ENCODE data around the gene TBCCD1. TPM values are rescaled to one million over a fixed set of nuclear protein-coding genes. Genes with fewer than 3 reads are reported as not detected.
A peak's percentile ranks its signal among the peaks of the same experiment; 100 is the strongest.

The TBCCD1 gene
- total RNA-seq, 2 donors from 2014 or later: 7.8 to 9.7 TPM

DNA sequence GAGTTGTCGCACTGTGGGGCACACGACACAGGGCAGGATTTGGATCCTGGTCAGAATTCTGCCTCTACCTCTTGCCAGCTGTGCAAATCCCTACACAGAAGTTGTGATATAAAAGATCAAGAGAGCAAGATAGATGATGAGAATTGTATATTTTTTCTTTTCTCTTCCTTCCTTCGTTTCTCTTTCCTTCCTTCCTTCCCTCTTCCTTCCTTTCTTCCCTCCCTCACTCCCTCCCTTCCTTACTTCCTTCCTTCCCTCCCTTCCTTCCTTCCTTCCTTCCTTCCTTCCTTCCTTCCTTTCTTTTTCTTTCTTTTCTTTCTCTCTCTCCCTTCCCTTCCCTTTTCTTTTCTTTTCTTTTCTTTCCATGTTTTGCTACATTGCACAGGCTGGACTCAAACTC is 33.8 kb upstream of the TBCCD1 start:
- Mint-ChIP-seq H3K9me3 (no peaks in the 10 kb centered on the region), H3K4me1 (no peaks in the 10 kb centered on the region), H3K27ac (no peak overlapping the region), H3K4me3 (no peak overlapping the region), H3K27me3 (no peaks in the 10 kb centered on the region), H3K36me3 (ENCODE audit: low read depth) (no peaks in the 10 kb centered on the region)
- no peak for ATAC-seq (replicated peaks)

DNA sequence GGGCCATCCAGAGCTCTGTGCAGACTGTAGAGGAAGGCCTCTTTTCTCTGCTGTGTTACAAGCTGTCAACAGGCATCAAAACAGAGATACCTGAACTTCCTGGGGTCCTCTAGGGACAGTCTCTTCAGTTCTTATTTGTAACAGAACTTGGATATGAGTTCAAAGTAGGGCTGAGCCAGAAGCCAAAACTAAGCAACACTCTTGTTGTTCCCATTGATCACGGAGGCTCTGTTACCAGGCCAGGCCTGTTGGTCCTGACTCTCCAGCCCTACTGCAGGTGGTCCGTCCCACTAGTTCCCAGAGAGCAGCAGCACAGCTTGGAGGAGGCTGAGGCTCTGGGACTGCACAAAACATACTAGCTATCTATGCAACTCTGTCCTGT is 32.6 kb upstream of the TBCCD1 start:
- Mint-ChIP-seq H3K27ac (no peak overlapping the region), H3K4me1 (no peaks in the 10 kb centered on the region)

DNA sequence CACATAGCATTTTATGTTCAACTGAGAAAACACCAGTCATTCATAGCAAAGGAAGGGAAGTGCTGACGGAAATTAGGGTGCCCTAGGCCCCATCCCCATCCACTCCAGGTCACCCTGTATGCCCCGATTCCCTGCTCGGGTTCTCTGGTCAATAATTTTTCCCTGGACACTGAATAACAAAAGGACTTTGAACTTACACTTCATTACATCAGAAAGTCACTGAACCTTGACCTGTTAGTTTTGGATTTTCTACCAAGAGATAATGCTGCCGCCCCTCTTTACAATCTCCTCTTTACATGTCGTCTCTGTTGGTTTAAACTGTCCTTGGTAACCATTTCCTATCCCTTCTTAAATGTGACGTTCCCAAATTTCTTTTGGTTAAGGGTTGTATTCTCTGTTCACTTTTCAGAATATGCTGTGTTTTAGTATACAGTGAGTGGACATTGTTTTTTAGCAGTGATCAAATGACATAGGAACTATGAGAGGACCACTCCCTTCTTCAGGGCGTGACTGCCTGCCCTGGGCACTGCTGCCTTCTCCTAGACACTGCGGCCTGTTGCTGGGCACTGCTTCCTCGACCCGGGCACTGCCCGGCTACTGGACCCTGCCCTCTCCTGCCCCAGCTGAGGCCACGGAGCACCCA is 32.1 kb upstream of the TBCCD1 start:
- H3K9me3 Mint-ChIP-seq: no peaks in the 10 kb centered on the region
- ATAC-seq (replicated peaks): no peak
- H3K4me3 Mint-ChIP-seq: no peak overlapping the region
- no peaks in the 10 kb centered on the region for H3K36me3 Mint-ChIP-seq (ENCODE audit: low read depth)
- H3K27me3 Mint-ChIP-seq: no peaks in the 10 kb centered on the region
- H3K4me1 Mint-ChIP-seq: no peaks in the 10 kb centered on the region
- H3K27ac Mint-ChIP-seq: no peak overlapping the region

More for the DNA sequence above, 32.6 kb upstream of the TBCCD1 start:
- H3K36me3 Mint-ChIP-seq (ENCODE audit: low read depth): no peaks in the 10 kb centered on the region
- H3K9me3 Mint-ChIP-seq: no peaks in the 10 kb centered on the region
- H3K4me3 Mint-ChIP-seq: no peak overlapping the region
- no peaks in the 10 kb centered on the region for H3K27me3 Mint-ChIP-seq
- no peak for ATAC-seq (replicated peaks)

DNA sequence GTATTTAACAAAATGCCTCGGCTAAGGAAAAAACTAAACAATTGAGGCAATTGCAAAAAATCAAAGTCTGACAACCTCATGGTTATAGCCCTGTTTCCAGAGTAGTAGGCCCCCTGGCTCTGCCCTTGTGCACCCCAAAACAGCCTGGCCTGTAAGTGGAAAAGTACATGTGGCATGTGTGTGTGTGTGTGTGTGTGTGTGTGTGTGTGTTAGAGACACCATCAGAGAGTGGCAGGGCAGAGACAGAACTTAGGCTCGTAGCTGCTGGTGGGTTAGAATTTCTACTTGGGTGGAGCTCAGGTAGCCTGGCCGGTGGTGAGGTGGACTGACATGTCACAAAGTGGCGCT is 31.6 kb upstream of the TBCCD1 start:
- no peak overlapping the region for H3K27ac Mint-ChIP-seq
- no peak overlapping the region for H3K4me3 Mint-ChIP-seq
- no peaks in the 10 kb centered on the region for H3K9me3 Mint-ChIP-seq
- no peak for ATAC-seq (replicated peaks)
- no peaks in the 10 kb centered on the region for H3K27me3 Mint-ChIP-seq
- no peaks in the 10 kb centered on the region for H3K36me3 Mint-ChIP-seq (ENCODE audit: low read depth)
- no peaks in the 10 kb centered on the region for H3K4me1 Mint-ChIP-seq

DNA sequence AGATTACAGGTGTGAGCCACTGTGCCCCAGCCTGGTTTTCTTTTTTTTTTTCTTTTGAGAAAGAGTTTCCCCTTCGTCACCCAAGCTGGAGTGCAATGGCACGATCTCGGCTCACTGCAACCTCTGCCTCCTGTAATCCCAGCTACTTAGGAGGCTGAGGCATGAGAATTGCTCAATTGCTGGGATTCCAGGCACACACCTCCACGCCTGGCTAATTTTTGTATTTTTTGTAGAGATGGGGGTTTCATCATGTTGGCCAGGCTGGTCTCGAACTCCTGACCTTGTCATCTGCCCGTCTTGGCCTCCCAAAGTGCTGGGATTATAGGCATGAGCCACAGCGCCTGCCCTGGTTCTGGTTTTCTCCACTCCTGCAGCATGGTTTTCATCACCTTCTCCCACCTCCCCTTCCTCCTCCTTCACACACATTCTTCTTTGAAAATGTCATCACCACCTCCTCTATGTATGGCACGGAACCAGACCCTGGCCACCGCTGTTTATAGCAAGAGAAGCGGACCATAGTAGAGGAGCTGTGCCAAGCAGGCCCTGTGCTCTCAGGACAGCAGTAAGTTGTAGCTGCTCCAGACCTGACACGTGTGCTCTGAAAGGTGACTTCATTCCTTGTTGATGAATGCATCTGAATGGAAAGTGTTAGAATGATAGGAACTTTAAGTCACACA is 31.1 kb upstream of the TBCCD1 start:
- no peaks in the 10 kb centered on the region for H3K36me3 Mint-ChIP-seq (ENCODE audit: low read depth)
- no peak for ATAC-seq (replicated peaks)
- no peaks in the 10 kb centered on the region for H3K4me1 Mint-ChIP-seq
- H3K27me3 Mint-ChIP-seq: no peaks in the 10 kb centered on the region
- no peak overlapping the region for H3K27ac Mint-ChIP-seq
- no peak overlapping the region for H3K4me3 Mint-ChIP-seq
- no peaks in the 10 kb centered on the region for H3K9me3 Mint-ChIP-seq

DNA sequence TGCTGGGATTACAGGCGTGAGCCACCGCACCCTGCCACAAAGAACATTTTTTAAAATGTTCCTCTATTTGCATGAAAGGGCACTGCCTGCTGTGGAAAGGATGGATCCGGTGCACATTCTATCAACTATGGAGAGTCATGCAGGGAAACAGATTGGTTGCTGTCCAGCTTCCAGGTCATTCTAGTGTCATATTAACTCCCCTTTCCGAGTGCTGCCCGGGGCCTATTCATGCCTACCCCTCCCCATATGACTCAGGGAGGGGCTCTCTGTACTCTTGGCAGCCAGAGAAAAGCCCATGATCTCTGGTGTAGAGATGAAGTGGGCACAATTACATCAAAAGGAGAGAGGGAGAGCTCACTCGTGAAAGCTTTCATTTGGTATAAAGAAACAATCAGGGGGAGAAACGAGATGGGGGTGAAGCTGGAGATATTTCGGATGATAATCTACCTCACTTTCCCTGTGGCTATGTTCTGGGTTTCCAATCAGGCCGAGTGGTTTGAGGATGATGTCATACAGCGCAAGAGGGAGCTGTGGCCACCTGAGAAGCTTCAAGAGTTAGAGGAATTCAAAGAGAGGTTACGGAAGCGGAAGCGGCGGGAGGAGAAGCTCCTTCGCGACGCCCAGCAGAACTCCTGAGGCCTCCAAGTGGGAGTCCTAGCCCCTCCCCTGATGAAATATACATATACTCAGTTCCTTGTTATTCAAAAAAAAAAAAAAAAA is 29.6 kb upstream of the TBCCD1 start:
- no peaks in the 10 kb centered on the region for H3K9me3 Mint-ChIP-seq
- H3K36me3 Mint-ChIP-seq (ENCODE audit: low read depth): no peaks in the 10 kb centered on the region
- H3K27ac Mint-ChIP-seq: no peak overlapping the region
- no peak for ATAC-seq (replicated peaks)
- H3K4me1 Mint-ChIP-seq: no peaks in the 10 kb centered on the region
- no peaks in the 10 kb centered on the region for H3K27me3 Mint-ChIP-seq
- no peak overlapping the region for H3K4me3 Mint-ChIP-seq

DNA sequence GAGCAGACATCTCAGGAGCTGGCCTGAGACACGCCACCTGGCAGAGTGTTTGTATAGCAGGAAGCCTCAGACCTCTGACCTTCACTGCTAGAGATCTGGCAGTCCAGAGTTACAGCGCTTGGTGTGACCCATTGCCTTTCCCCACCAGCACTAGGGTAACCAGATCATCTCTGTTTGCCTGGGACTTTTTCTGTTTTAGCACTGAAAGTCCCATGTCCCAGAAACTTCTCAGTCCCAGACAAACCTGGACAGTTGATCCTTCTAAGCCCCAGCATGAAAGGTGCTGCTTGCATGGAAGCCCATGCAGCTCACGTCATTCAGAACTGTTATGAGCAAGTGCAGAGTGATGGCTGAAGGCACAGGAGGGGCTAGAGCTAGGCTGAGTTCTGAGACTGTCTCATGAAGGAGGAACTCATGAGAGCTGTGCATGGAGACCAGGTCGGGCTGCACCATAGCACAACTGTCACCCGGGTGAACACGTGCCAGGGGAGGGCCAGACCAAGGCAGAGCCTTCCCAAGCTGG is 27.5 kb upstream of the TBCCD1 start:
- ATAC-seq (replicated peaks): no peak

DNA sequence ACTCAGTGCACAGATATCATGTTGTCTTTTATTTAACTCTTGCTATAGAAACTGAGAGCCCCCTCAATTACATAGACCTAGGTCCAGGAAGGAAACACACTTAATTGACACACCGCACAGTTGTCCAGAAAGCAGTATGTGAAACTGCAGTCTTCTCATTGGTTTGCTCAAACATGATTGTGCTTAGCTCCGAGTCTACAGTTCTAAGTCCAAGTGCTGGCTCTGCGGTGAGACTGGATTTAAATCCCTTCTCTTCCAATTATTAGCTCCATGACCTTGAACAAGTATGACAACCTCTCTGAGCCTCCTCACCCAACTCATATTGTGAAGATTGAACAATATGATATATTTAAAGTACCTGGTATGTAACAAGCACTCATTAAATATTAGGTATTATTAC is 26.7 kb upstream of the TBCCD1 start:
- H3K27me3 Mint-ChIP-seq: no peaks in the 10 kb centered on the region
- no peak for ATAC-seq (replicated peaks)
- no peak overlapping the region for H3K4me3 Mint-ChIP-seq
- peaks cover 7% of the 10 kb centered on the region for H3K4me1 Mint-ChIP-seq
- no peaks in the 10 kb centered on the region for H3K9me3 Mint-ChIP-seq
- no peak overlapping the region for H3K27ac Mint-ChIP-seq
- H3K36me3 Mint-ChIP-seq (ENCODE audit: low read depth): no peaks in the 10 kb centered on the region

More for the DNA sequence above, 27.5 kb upstream of the TBCCD1 start:
- no peaks in the 10 kb centered on the region for H3K36me3 Mint-ChIP-seq (ENCODE audit: low read depth)
- H3K27me3 Mint-ChIP-seq: no peaks in the 10 kb centered on the region
- H3K27ac Mint-ChIP-seq: no peak overlapping the region
- no peaks in the 10 kb centered on the region for H3K9me3 Mint-ChIP-seq
- H3K4me3 Mint-ChIP-seq: no peak overlapping the region
- H3K4me1 Mint-ChIP-seq: peaks cover 5% of the 10 kb centered on the region

DNA sequence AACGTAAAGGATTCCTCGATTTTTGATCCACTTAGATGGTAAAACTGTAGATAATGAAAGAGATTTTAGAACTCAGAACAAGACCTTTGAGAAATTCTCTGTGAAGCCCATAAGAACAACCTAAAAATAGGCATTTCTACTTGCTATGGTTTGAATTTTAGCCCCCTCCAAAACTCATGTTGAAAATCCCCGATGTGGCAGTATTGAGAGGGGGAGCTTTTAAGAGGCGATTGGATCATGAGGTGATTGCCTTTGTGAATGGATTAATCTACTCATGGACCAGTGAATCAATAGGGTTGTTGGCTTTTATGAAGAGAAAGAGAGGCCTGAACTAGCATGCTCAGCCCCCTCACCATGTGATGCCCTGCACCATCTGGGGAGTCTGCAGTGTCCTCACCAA is 25.5 kb upstream of the TBCCD1 start:
- H3K4me1 Mint-ChIP-seq: peaks cover 13% of the 10 kb centered on the region
- ATAC-seq (replicated peaks): no peak
- H3K36me3 Mint-ChIP-seq (ENCODE audit: low read depth): no peaks in the 10 kb centered on the region
- no peaks in the 10 kb centered on the region for H3K27me3 Mint-ChIP-seq
- no peaks in the 10 kb centered on the region for H3K9me3 Mint-ChIP-seq
- no peak overlapping the region for H3K4me3 Mint-ChIP-seq
- H3K27ac Mint-ChIP-seq: no peak overlapping the region

DNA sequence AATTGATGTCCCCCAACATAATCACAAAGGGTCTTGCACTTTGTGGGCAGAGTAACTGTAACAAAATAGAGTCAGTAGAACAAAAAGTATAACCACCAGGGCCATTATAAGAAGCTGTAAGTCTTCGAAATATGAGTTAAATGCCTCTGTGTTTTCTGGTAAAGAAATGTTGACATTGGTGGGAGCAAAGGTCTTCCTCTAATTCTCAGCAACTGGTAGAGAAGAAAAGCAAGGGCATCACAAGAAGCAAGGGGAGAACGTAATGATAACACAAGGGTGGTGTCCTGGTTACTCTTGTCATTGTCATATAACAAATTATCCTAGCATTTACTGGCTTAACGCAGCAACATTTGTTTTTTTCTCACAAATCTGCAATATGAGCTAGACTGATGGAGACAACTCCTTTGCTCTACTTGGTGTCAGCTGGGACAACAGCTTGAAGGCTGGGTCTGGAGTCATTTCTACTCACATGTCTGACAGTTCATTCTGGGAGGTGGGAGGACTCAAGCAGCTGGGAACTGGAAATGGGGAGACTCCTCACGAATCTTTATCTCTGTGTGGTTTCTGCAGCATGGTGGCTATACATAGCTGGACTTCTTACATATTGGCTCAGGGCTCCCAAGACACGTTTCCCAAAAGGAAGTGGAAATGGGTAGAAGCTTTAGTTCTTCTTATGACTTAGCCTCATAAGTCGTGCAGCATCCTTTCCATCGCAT is 23.6 kb upstream of the TBCCD1 start:
- Mint-ChIP-seq H3K27ac (no peak overlapping the region), H3K4me3 (no peak overlapping the region), H3K27me3 (no peaks in the 10 kb centered on the region), H3K4me1 (peaks cover 13% of the 10 kb centered on the region), H3K36me3 (ENCODE audit: low read depth) (peaks cover 8% of the 10 kb centered on the region), H3K9me3 (no peaks in the 10 kb centered on the region)
- ATAC-seq (replicated peaks): no peak

DNA sequence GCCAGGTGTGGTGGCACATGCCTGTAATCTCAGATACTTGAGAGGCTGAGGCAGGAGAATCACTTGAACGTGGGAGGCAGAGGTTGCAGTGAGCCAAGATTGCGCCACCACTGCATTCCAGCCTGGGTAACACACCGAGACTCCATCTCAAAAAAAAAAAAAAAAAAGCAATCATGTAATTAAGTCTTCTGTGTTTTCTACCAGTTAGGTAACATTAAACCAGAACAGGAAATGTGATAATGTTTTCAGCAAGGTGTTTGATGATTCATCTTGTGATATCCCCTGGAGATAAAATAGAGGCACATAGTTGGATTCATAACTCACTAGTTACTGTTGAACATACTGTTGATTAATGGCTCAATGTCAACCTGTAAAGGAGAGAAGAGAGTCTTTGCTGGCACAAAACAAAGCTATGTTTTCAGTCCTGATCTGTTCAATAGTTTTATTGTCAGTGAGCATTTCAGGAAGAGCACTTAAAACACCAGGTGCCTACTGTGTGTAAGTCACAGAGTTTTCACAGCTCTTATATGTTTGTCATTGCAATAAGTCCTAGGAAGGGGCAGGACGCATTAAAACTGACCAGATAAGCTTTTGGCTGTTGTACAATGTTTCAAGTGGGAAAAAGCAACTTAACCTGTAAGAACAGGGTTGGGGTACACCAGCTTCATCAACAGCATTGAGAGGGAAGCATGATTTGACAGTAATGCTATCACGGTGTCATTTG is 22.9 kb upstream of the TBCCD1 start:
- no peak overlapping the region for H3K4me3 Mint-ChIP-seq
- no peaks in the 10 kb centered on the region for H3K27me3 Mint-ChIP-seq
- peaks cover 16% of the 10 kb centered on the region for H3K36me3 Mint-ChIP-seq (ENCODE audit: low read depth)
- H3K4me1 Mint-ChIP-seq: peaks cover 13% of the 10 kb centered on the region
- no peaks in the 10 kb centered on the region for H3K9me3 Mint-ChIP-seq
- H3K27ac Mint-ChIP-seq: no peak overlapping the region
- ATAC-seq (replicated peaks): peak; percentile 73

DNA sequence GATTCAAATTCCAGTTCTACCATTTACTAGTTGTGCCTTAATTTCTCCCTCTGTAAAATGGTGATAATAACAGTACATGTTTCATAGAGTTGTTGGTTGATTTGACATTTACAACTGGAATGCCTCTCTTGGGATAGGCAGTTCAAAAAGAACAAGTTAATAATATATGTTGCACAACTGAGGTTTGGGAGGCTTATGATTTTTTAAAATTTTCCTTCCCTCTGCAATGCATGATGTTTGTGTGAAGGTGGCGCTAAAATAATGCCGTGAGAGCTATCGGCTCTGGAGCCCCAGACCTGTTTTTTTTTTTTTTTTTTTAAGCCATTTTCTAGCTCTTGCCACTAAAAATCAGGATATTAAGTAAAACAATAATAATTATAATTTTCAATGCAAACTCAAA is 22.0 kb upstream of the TBCCD1 start:
- Mint-ChIP-seq H3K4me3 (no peak overlapping the region), H3K4me1 (peaks cover 13% of the 10 kb centered on the region), H3K27ac (peak overlapping the region; percentile 15), H3K36me3 (ENCODE audit: low read depth) (peaks cover 25% of the 10 kb centered on the region), H3K27me3 (no peaks in the 10 kb centered on the region), H3K9me3 (no peaks in the 10 kb centered on the region)
- no peak for ATAC-seq (replicated peaks)

DNA sequence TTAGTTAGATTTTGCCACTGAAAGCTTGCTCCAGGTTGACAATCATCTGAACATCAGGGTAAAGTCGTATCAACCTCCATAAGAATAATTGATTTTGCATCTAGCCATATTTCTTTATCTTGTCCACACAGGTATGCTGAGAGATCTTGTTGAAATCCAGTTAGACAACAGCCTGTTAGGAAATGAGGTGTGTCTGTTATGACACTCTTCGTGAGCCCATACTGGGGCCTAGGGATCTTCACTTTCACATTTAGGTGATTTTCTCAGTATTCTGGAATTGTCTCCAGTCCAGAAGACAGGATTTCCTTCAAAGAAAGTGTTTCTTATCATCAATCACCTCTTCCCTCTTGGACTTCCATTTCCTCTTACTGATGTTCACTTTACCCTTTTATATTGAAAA is 21.5 kb upstream of the TBCCD1 start:
- H3K4me1 Mint-ChIP-seq: peaks cover 13% of the 10 kb centered on the region
- H3K4me3 Mint-ChIP-seq: no peak overlapping the region
- no peaks in the 10 kb centered on the region for H3K9me3 Mint-ChIP-seq
- H3K36me3 Mint-ChIP-seq (ENCODE audit: low read depth): peaks cover 30% of the 10 kb centered on the region
- H3K27me3 Mint-ChIP-seq: no peaks in the 10 kb centered on the region
- peak; percentile 70 for ATAC-seq (replicated peaks)
- H3K27ac Mint-ChIP-seq: peak overlapping the region; percentile 15

DNA sequence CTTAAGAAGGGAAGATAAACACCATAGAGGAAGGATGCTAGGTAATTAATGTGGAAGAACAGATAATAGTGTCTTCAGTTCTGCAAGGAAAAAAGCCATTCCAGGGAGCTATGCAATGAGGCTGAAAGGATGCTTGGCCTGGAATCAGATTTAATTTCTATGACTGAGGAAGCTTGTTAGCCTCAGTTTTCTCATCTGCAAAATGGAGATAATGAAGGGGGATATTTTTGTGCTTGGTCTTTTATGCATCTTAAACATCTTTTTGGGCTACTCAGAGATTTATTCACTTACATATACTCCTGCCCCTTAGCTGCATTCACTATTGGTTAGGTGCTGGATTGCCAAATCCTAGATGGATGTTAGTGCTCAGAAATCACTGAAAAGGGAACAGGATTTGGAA is 20.0 kb upstream of the TBCCD1 start:
- H3K36me3 Mint-ChIP-seq (ENCODE audit: low read depth): peaks cover 44% of the 10 kb centered on the region
- peaks cover 13% of the 10 kb centered on the region for H3K4me1 Mint-ChIP-seq
- H3K27ac Mint-ChIP-seq: no peak overlapping the region
- H3K9me3 Mint-ChIP-seq: no peaks in the 10 kb centered on the region
- H3K4me3 Mint-ChIP-seq: no peak overlapping the region
- no peaks in the 10 kb centered on the region for H3K27me3 Mint-ChIP-seq
- no peak for ATAC-seq (replicated peaks)
